Measurements from ENCODE around the gene ARSK. TPM values are rescaled to one million over a fixed set of nuclear protein-coding genes. Genes with fewer than 3 reads are reported as not detected.

The ARSK gene
- total and polyA plus RNA-seq, 2 experiments from 2014 or later, result 23.2 to 40.8 TPM

DNA sequence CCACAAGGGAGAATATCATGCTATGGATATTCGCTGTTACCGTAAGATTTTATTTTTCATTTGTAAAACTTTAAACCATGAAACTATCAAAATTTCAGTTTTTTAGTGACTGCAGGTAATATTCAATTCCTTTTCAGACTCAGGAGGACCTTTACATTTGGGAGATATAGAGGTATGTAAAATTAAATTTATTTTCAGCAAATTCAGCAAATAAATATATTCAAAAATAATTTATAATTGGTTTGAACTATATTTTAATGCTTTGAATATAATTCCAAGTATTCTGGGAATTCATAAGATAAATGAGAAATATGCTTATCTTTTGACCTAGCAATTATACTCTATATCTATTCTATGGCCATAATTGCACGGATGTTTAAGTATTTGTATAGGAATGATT is 99.3 kb downstream of the ARSK start (continued):
- TF ChIP-seq ETS1 (IDR thresholded peaks at IDR 0.05) (no peak), ZNF114 (CRISPR knock-in tag; IDR thresholded peaks at IDR 0.05) (no peak), EZH2 (IDR thresholded peaks at IDR 0.05; ENCODE audit: low read depth, unreplicated experiment) (no peak), JUNB (IDR thresholded peaks at IDR 0.05; ENCODE audit: unreplicated experiment) (no peak), NANOG (IDR thresholded peaks at IDR 0.05; ENCODE audit: borderline replicate concordance) (no peak), POLR2AphosphoS5 (IDR thresholded peaks at IDR 0.05; ENCODE audit: low read depth) (no peak), CTCF (conservative IDR thresholded peaks at IDR 0.05; ENCODE audit: low read depth in 2 of 2) (no peak)

Small RNA genes lying within 50 kb of the gene (small RNA-seq; reads per million reads assigned to genes)
- not detected for gene RNU6-308P (ENCODE audit: low replicate concordance)

Other genes with a start within 250 kb of the ARSK start
- gene FAM81B, start 163.7 kb upstream of the ARSK start, total RNA-seq (2014; rRNA removed; shearing (Covaris generic)), result not detected in 2 replicates
- 0.40 TPM in 1 of 2 replicates, not detected in the other for gene FAM81B, start 163.7 kb upstream of the ARSK start, polyA plus RNA-seq (2016; fragmentation: Nextera tagmentation; extraction: Ambion mirVana)
- 65.3 and 75.1 TPM in 2 replicates for gene SKIC3, start 124 bp upstream of the ARSK start, total RNA-seq (2014; rRNA removed; shearing (Covaris generic))
- gene SKIC3, start 124 bp upstream of the ARSK start, polyA plus RNA-seq (2016; fragmentation: Nextera tagmentation; extraction: Ambion mirVana), result 111 and 119 TPM in 2 replicates
- gene GPR150, start 65.0 kb downstream of the ARSK start, total RNA-seq (2014; rRNA removed; shearing (Covaris generic)), result 0.21 TPM in 1 of 2 replicates, not detected in the other
- gene GPR150, start 65.0 kb downstream of the ARSK start, polyA plus RNA-seq (2016; fragmentation: Nextera tagmentation; extraction: Ambion mirVana), result 0.10 and 0.47 TPM in 2 replicates
- gene RFESD, start 91.7 kb downstream of the ARSK start, total RNA-seq (2014; rRNA removed; shearing (Covaris generic)), result 2.4 and 6.3 TPM in 2 replicates
- 6.9 and 7.1 TPM in 2 replicates for gene RFESD, start 91.7 kb downstream of the ARSK start, polyA plus RNA-seq (2016; fragmentation: Nextera tagmentation; extraction: Ambion mirVana)
- not detected in 2 replicates for gene SPATA9, start 127.9 kb downstream of the ARSK start, total RNA-seq (2014; rRNA removed; shearing (Covaris generic))
- gene SPATA9, start 127.9 kb downstream of the ARSK start, polyA plus RNA-seq (2016; fragmentation: Nextera tagmentation; extraction: Ambion mirVana), result not detected in 2 replicates
- 8.8 and 10.0 TPM in 2 replicates for gene RHOBTB3, start 176.2 kb downstream of the ARSK start, total RNA-seq (2014; rRNA removed; shearing (Covaris generic))
- 13.4 and 15.7 TPM in 2 replicates for gene RHOBTB3, start 176.2 kb downstream of the ARSK start, polyA plus RNA-seq (2016; fragmentation: Nextera tagmentation; extraction: Ambion mirVana)

All from GM23338 (cell line).